Suprapubic skin (tissue), 4 donors: ENCODE measurements around the gene NBPF1.

Source experiments
- POLR2A ChIP-seq, 2 donors: fragments of 450-650 bp; IDR thresholded peaks; one replicate each; pipeline ENCODE4 v1.6.1; 2017; ENCODE audit warnings: antibody characterized with exemption in 2 of 2, mild to moderate bottlenecking in 2 of 2, moderate library complexity in 2 of 2
- POLR2AphosphoS5 ChIP-seq, 3 donors: sonication (generic); formaldehyde crosslinking; IDR thresholded peaks; one replicate each; pipeline ENCODE4 v1.6.1; 2017; ENCODE audit warnings: antibody characterized with exemption in 3 of 3
- TF ChIP-seq, protein P1 (sequence below), 2 donors: fragments of 200-600 bp in 1 of 2; fragments of 450-650 bp in 1 of 2; sonication (generic) in 1 of 2; IDR thresholded peaks; one replicate each; pipeline ENCODE4 v1.5.1; 2016 to 2019; ENCODE audit warnings: antibody characterized with exemption in 2 of 2, mild to moderate bottlenecking in 1 of 2, moderate library complexity in 1 of 2

DNA sequence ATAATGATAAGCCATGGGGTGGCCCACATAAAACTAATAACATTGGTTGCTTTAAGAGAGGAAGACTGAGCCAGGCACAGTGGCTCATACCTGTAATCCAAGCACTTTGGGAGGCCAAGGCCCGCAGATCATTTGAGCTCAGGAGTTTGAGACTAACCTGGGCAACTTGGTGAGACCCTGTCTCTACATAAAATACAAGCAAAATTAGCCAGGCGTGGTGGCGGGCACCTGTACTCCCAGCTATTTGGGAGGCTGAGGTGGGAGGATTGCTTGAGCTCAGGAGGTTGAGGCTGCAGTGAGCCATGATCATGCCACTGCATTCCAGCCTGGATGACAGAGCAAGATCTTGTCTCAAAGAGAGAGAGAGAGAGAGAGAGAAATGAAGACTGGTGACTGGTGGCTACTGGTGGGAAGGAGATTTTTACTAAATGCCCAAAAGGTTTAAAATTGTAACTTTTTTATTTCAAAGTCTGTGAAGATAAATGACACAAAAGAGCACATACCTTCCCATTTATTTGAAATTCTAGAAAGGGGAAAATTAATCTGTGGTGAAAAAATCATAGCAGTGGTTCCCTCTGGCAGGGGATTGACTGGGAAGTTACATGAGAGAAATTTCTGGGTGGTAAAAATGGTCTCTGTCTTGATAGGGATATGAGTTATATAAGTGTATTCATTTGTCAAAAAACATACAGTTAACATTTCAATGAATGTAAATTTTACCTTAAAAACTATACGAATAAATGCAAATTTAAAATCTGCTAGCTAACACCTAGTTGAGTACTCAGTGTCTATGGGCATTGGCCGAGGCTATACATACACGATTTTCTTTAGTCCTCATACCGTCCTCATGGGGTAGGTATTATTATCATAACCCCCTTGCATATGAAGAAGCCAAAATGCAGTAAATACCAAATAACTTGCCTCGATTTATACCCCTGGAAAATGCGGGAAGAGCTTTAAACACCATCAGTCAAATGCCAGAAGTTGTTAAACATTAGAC is 2.2 kb upstream of the NBPF1 start:
- TF ChIP-seq, protein P1, sequence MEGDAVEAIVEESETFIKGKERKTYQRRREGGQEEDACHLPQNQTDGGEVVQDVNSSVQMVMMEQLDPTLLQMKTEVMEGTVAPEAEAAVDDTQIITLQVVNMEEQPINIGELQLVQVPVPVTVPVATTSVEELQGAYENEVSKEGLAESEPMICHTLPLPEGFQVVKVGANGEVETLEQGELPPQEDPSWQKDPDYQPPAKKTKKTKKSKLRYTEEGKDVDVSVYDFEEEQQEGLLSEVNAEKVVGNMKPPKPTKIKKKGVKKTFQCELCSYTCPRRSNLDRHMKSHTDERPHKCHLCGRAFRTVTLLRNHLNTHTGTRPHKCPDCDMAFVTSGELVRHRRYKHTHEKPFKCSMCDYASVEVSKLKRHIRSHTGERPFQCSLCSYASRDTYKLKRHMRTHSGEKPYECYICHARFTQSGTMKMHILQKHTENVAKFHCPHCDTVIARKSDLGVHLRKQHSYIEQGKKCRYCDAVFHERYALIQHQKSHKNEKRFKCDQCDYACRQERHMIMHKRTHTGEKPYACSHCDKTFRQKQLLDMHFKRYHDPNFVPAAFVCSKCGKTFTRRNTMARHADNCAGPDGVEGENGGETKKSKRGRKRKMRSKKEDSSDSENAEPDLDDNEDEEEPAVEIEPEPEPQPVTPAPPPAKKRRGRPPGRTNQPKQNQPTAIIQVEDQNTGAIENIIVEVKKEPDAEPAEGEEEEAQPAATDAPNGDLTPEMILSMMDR (IDR thresholded peaks at IDR 0.05) = no peak
- no peak for TF ChIP-seq POLR2A (IDR thresholded peaks at IDR 0.05)
- no peak for TF ChIP-seq POLR2AphosphoS5 (IDR thresholded peaks at IDR 0.05)
